Natural killer cell treated with Interleukin-12 subunit alpha and Interleukin-12 subunit beta and Interleukin-15 and Interleukin-18, amount 100 ng/mL, for 72 hours (primary cell): ENCODE data around the gene HORMAD2. TPM values are rescaled to one million over a fixed set of nuclear protein-coding genes. Genes with fewer than 3 reads are reported as not detected.
"Not testable (repeated sequence)": the region's sequence is repeated elsewhere in the genome, so short reads cannot be mapped to it uniquely, and the experiment has no call there.

Source experiments
- ATAC-seq, 2 donors: fragments of 150-1000 bp; cut with Tn5 transposase in 1 of 2; sonication (Bioruptor Pico), chemical (Tn5 transposase) in 1 of 2; 2 replicates each; pipeline ENCODE4 v1.10.0; 2021
- DNase-seq: peaks from one replicate; pipeline ENCODE4 v3.0.0; 2022; ENCODE audit warnings: low spot score
- H3K27ac Mint-ChIP-seq, 2 donors: 1 replicate in 1 of 2; 2 replicates in 1 of 2; pipeline ENCODE4 v1.8.0; 2022; ENCODE audit warnings: mixed read lengths in 2 of 2, mild to moderate bottlenecking in 1 of 2, moderate library complexity in 1 of 2
- H3K27me3 Mint-ChIP-seq, 2 donors: 1 replicate in 1 of 2; 2 replicates in 1 of 2; pipeline ENCODE4 v1.8.0; 2022; ENCODE audit warnings: mixed read lengths in 2 of 2
- H3K36me3 Mint-ChIP-seq: one replicate; pipeline ENCODE4 v1.8.0; 2022; ENCODE audit warnings: mixed read lengths
- H3K4me1 Mint-ChIP-seq, 2 donors: 1 replicate in 1 of 2; 2 replicates in 1 of 2; pipeline ENCODE4 v1.8.0; 2022; ENCODE audit warnings: low read depth in 2 of 2, mixed read lengths in 2 of 2, mild to moderate bottlenecking in 1 of 2
- H3K4me3 Mint-ChIP-seq: one replicate; pipeline ENCODE4 v1.8.0; 2022; ENCODE audit warnings: mixed read lengths
- H3K9me3 Mint-ChIP-seq: 2 replicates; pipeline ENCODE4 v1.8.0; 2022; ENCODE audit warnings: mixed read lengths
- total RNA-seq, 2 donors: library from RNA; stranded (reverse); gene quantifications; one replicate each; pipeline ENCODE4 v1.2.3, GENCODE V29; 2022

The HORMAD2 gene
- total RNA-seq, 2 donors from 2014 or later, result not detected

DNA sequence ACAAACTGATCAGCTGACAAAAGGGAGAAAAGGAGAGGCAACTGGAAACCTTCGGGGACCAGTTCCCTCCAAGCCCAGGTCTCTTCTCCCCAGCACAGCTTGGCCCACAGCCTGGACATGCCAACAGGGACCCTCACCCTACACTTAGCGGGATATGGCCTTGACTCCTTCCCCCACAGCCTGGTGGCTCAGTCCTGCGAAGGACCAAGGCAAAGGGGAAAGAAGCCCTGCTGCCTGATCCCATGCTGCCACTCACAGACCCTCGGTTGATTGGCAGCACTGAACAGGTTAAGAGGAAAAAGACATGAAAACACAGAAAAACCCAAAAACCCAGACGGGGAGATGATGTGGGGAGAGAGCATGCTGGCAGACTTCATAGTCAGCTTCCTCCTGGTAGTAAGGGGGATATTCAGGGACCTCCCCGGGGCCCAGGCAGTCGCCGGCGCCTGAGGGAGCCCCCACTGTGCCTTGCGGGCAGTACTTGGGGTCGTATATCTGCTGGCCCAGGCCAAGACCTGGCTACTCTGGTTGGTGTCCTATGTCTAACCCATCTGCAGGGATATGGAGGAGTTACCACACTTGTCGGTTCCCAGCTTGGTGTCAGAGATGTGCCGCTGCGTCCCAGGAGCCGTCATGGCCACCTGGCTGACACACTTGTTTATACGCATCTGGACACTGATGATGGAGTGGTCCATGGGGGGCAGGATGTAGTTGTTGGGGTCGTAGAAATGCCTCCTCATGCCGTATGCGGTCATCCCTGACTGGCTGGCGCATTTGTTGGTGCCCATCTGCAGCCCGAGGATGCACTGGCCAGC lies 34.2 kb upstream of the HORMAD2 start:
- no peak overlapping the region for H3K27ac Mint-ChIP-seq
- peaks cover 0 to 2% of the 10 kb centered on the region in 2 donors for H3K27me3 Mint-ChIP-seq
- ATAC-seq (no peak), DNase-seq (no peak)
- no peak overlapping the region for H3K4me3 Mint-ChIP-seq
- peaks cover 0 to 2% of the 10 kb centered on the region in 2 donors for H3K4me1 Mint-ChIP-seq
- no peaks in the 10 kb centered on the region for H3K9me3 Mint-ChIP-seq
- no peaks in the 10 kb centered on the region for H3K36me3 Mint-ChIP-seq

DNA sequence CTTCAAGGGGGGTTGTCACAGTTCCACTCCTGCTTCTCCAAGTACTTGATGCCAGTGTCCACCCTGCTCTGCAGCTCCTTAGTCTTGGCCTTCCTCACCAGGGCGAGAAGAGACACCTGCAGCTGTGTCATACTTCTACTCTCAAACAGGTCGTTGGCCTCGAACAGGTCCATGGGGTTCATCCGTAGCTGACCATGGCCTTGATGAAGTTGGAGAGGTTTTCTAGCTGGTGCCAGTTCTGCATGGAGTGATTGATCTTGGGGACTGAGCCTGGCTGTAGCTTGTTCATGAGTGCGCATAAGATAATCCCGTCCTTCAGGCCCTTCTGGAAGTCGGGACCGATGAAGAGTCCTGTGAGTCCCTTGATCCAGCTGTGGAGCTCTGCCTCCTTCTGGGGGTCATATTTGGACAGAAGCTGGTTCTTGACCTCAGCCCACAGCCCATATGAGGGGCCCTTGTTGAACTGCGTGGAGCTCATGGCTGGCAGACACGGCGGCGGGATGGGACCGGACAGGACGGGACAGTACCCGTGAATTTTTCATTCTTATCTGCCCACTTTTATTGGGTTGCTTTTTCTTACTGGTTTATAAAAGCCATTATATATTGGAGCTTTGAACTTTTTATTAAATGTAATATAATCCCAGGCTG lies 33.4 kb upstream of the HORMAD2 start:
- no peak for ATAC-seq
- no peaks in the 10 kb centered on the region for H3K36me3 Mint-ChIP-seq
- H3K4me3 Mint-ChIP-seq, result no peak overlapping the region

DNA sequence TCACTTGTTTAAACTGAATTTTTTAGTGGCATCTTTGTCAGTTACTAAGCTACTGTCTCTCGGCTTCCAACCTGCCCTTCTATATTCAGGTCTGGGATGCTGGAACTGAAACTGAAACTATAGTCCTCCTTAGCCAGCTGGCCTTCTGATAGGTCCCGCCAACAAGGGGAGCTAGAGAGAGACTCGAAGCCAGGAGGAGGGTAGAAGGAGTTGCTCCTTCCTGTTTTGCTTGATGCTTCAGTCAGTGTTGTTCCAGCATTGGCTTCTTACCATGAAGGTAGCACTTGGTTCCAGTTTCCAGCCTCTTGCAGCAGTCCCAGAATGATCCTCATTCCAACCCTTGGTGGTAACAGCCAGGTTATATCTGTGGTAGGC lies 32.9 kb upstream of the HORMAD2 start:
- peaks cover 0 to 2% of the 10 kb centered on the region in 2 donors for H3K4me1 Mint-ChIP-seq
- no peaks in the 10 kb centered on the region for H3K9me3 Mint-ChIP-seq
- H3K4me3 Mint-ChIP-seq, result no peak overlapping the region
- ATAC-seq, result peak; percentile 66 to 70
- H3K27ac Mint-ChIP-seq, result no peak overlapping the region
- peaks cover 0 to 2% of the 10 kb centered on the region in 2 donors for H3K27me3 Mint-ChIP-seq
- H3K36me3 Mint-ChIP-seq, result no peaks in the 10 kb centered on the region
- no peak for DNase-seq

More for the DNA sequence above, 33.4 kb upstream of the HORMAD2 start:
- peaks cover 0 to 2% of the 10 kb centered on the region in 2 donors for H3K27me3 Mint-ChIP-seq
- H3K9me3 Mint-ChIP-seq, result no peaks in the 10 kb centered on the region
- H3K27ac Mint-ChIP-seq, result no peak overlapping the region
- DNase-seq, result no peak
- peaks cover 0 to 2% of the 10 kb centered on the region in 2 donors for H3K4me1 Mint-ChIP-seq

DNA sequence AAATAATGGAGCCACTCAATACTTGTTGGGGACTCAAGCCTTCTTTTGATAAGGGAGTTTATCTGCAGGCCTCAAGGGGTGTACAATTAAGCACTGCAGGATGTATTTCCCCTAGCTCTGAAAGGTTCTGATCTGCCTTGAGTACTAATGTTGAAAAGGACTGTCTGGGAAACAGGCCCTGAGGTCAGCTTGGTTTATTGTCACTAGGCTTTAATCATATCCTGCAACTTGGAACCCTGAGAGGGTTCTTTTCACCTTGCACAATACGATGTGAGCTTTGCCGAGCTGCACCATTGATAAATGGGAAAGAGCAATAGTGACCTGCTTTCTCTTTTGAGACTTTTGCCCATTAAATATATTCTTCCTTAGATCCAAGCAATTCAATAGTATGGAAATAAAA lies 31.6 kb upstream of the HORMAD2 start:
- Mint-ChIP-seq H3K27ac (no peak overlapping the region), H3K4me1 (peaks cover 0 to 2% of the 10 kb centered on the region in 2 donors), H3K36me3 (no peaks in the 10 kb centered on the region), H3K9me3 (no peaks in the 10 kb centered on the region), H3K4me3 (no peak overlapping the region), H3K27me3 (no peaks in the 10 kb centered on the region)
- DNase-seq, result no peak
- ATAC-seq, result no peak

DNA sequence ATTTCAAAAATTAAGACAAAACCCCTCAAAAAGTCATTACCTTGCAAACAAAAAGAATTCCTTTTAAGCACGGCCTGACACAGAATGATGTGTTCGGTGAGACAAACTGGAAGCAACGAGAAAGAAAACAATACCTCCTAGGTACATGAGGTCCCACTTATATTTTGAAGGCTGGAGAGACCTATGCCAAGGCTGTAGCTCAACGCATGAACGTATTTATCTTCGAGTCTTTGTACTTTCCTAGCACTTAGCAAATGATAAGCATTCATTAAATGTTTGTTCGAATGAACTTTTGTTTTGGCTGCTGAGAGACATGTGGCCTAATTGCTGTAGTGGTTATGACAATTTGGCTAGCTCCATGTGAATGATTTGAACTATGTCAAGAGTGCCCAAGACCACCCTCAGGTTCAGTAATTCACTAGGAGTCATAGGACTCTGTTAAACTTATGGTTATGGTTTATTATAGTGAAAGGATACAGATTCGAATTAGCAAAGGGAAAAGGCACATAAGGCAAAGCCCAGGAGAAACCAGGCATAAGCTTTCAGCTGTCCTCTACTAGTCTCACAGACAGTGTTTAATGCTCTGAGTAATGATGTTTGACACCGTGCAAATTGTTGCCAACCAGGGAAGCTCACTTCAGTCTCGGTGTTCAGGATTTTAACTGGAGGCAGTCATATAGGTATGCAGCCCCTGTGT lies 26.0 kb upstream of the HORMAD2 start:
- ATAC-seq, result no peak
- Mint-ChIP-seq H3K27me3 (peaks cover 0 to 9% of the 10 kb centered on the region in 2 donors), H3K4me3 (no peak overlapping the region), H3K27ac (no peak overlapping the region), H3K9me3 (no peaks in the 10 kb centered on the region), H3K4me1 (no peaks in the 10 kb centered on the region), H3K36me3 (peaks cover 5% of the 10 kb centered on the region)
- no peak for DNase-seq

DNA sequence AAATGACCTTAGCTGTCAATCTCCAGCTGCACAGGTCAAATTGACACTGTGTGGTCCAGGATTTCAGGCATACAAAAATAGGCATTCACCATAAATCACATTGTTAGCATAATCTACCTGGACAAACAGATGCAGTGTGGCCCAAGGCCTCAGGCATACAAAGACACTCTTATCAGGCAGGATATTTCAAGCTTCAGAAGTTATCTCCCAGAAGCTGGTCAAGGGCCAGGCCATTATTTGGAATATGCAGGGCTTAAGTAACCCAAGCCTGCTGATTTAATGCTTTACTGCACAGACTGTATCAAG lies 25.5 kb upstream of the HORMAD2 start:
- DNase-seq (no peak), ATAC-seq (no peak)
- H3K4me1 Mint-ChIP-seq, result no peaks in the 10 kb centered on the region
- peaks cover 0 to 9% of the 10 kb centered on the region in 2 donors for H3K27me3 Mint-ChIP-seq
- no peak overlapping the region for H3K4me3 Mint-ChIP-seq
- no peak overlapping the region for H3K27ac Mint-ChIP-seq
- peaks cover 5% of the 10 kb centered on the region for H3K36me3 Mint-ChIP-seq
- no peaks in the 10 kb centered on the region for H3K9me3 Mint-ChIP-seq

DNA sequence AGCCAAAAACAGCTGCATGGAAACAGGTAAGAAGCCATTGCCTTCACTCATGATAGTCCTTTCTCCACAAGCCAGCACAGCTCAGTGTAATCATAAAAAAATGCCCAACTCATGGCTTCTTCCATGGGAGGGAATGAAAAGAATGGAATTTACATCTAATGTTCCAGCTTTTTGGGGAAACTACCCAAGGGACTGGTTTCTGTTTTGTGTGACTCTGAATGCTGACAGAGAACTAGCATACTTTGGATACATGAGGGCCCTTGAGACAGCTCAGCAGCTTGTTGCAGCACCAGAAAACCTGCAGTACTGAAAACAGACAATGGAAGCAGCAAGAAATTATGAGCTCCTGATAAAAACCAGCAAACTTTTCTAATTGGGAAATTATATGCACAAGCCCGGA lies 24.2 kb upstream of the HORMAD2 start:
- peaks cover 0 to 9% of the 10 kb centered on the region in 2 donors for H3K27me3 Mint-ChIP-seq
- ATAC-seq (no peak), DNase-seq (no peak)
- H3K4me3 Mint-ChIP-seq, result no peak overlapping the region
- H3K27ac Mint-ChIP-seq, result no peak overlapping the region
- peaks cover 5% of the 10 kb centered on the region for H3K36me3 Mint-ChIP-seq
- H3K4me1 Mint-ChIP-seq, result no peaks in the 10 kb centered on the region
- H3K9me3 Mint-ChIP-seq, result no peaks in the 10 kb centered on the region

DNA sequence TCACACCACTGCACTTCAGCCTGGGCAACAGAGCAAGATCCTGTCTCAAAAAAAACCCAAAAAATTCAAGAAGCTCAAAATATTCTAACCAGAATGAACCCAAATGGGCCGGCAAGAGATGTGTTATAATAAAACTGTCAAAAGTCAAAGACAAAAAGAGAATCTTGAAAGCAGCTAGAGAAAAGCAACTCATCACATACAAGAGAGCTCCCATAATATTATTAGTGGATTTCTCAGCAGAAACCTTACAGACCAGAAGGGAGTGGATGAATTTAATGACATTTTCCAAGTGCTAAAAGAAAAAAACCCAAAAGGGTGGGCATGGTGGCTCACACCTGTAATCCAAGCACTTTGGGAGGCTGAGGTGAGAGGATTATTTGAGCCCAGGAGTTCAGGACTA lies 22.9 kb upstream of the HORMAD2 start:
- peaks cover 7 to 9% of the 10 kb centered on the region in 2 donors for H3K27me3 Mint-ChIP-seq

DNA sequence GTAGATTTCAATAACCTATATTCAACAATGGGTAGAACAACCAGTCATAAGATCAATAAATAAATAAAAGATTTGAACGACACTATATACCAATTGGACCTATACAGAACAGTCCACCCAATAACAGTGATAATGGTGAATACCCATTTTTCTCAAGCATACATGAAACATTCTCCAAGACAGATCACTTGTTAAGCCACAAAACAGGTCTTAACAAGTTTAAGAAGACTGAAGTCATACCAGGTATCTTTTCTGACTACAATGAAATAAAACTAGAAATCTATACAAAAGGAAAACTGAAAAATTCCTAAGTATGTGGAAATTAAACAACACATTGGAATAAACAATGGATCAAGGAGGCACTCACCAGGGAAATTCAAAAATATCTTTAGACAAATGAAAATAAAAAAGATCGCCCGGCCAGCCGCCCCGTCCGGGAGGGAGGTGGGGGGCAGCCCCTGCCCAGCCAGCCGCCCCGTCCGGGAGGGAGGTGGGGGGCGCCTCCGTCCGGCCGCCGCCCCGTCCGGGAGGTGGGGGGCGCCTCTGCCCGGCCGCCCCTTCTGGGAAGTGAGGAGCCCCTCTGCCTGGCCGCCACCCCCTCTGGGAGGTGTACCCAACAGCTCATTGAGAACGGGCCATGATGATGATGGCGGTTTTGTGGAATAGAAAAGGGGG lies 20.8 kb upstream of the HORMAD2 start:
- H3K27me3 Mint-ChIP-seq, result peaks cover 17 to 23% of the 10 kb centered on the region in 2 donors
- not testable (repeated sequence) for H3K36me3 Mint-ChIP-seq, ATAC-seq, H3K9me3 Mint-ChIP-seq, H3K4me1 Mint-ChIP-seq, DNase-seq, H3K4me3 Mint-ChIP-seq, H3K27ac Mint-ChIP-seq

More for the DNA sequence above, 22.9 kb upstream of the HORMAD2 start:
- Mint-ChIP-seq H3K36me3 (peaks cover 5% of the 10 kb centered on the region), H3K4me1 (no peaks in the 10 kb centered on the region), H3K27ac (no peak overlapping the region), H3K9me3 (no peaks in the 10 kb centered on the region), H3K4me3 (no peak overlapping the region)
- DNase-seq (no peak), ATAC-seq (no peak)

DNA sequence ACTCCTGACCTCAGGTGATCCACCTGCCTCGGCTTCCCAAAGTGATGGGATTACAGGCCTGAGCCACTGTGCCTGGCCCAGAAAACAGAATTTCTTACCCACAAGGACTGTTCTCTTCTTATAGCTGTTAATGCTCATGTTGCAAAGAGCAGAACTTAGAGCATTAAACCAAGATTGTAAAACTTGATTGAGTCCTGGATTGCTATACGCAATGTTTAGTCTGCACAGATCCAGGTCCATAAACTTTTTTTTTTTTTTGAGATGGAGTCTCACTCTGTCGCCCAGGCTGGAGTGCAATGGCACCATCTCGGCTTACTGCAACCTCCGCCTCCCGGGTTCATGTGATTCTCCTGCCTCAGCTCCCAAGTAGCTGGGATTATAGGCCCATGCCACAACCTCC lies 19.2 kb upstream of the HORMAD2 start:
- ATAC-seq, result not testable (repeated sequence)

DNA sequence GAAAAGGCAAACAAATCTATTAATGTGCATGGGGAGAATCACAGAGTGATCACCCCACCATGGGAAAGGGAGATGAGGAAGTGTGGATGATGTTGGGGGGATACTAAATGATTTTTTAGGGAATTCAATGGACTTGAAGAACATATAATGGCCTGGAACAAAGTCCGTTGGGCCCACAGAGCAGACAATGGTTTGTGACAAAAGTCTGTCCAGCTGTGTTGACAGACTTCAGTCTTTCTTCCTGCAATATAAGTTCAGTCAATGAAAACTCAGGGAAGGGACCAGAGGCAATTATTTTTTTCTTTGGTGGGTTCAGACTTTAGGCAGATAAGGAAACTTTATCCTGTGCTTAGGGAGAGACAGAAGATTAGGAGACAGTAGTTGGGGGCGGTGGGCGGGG lies 18.0 kb upstream of the HORMAD2 start:
- Mint-ChIP-seq H3K4me1 (no peaks in the 10 kb centered on the region), H3K9me3 (peaks cover 8% of the 10 kb centered on the region), H3K4me3 (no peak overlapping the region), H3K36me3 (peaks cover 6% of the 10 kb centered on the region), H3K27me3 (peaks cover 19 to 21% of the 10 kb centered on the region in 2 donors), H3K27ac (no peak overlapping the region)
- DNase-seq (no peak), ATAC-seq (no peak)

More for the DNA sequence above, 19.2 kb upstream of the HORMAD2 start:
- peaks cover 11% of the 10 kb centered on the region for H3K36me3 Mint-ChIP-seq
- not testable (repeated sequence) for DNase-seq, H3K4me3 Mint-ChIP-seq, H3K9me3 Mint-ChIP-seq, H3K4me1 Mint-ChIP-seq, H3K27ac Mint-ChIP-seq
- peaks cover 19 to 24% of the 10 kb centered on the region in 2 donors for H3K27me3 Mint-ChIP-seq

DNA sequence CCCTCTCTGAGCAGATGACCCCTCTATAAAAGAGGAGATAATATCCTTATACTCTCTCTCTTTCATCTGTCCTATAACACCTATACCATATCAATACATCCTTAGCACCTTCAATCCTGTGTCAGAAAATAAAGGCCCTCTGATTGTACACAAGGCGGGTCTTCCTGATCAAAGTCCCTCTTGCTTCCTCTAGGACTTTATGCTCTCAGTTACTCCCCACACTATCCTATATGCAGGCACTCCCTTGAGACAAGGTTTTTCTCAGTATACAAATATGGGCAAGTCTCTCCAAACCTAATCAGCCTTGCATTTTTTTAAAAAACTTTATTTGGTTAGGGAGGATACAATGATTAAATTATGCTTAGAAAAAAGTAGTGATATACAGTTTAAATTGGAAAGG lies 17.3 kb upstream of the HORMAD2 start:
- no peak overlapping the region for H3K27ac Mint-ChIP-seq
- no peaks in the 10 kb centered on the region for H3K4me1 Mint-ChIP-seq
- DNase-seq (no peak), ATAC-seq (no peak)
- H3K36me3 Mint-ChIP-seq, result peaks cover 6% of the 10 kb centered on the region
- H3K9me3 Mint-ChIP-seq, result peaks cover 8% of the 10 kb centered on the region
- H3K4me3 Mint-ChIP-seq, result no peak overlapping the region
- peaks cover 19% of the 10 kb centered on the region in 2 donors for H3K27me3 Mint-ChIP-seq

DNA sequence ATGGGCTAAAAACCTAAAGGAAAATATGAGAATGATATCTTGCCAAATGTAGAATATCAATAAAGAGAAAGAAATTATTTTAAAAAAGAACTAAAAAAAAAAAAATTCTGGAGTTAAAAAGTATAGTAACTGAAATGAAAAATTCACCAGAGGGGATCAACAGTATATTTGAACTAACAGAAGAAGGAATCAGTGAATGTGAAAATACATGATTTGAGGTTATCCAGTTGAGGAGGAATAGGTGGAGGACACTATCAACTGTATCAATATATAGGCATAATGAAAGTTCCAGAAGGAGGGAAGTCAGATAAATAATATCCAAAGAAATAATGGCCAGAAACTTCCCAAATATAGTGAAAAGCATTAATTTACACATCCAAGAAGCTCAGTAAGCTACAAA lies 16.1 kb upstream of the HORMAD2 start:
- no peak overlapping the region for H3K4me3 Mint-ChIP-seq
- H3K4me1 Mint-ChIP-seq, result no peaks in the 10 kb centered on the region
- H3K36me3 Mint-ChIP-seq, result peaks cover 6% of the 10 kb centered on the region
- DNase-seq (no peak), ATAC-seq (no peak)
- H3K27me3 Mint-ChIP-seq, result peaks cover 15 to 19% of the 10 kb centered on the region in 2 donors
- H3K27ac Mint-ChIP-seq, result no peak overlapping the region
- peaks cover 8% of the 10 kb centered on the region for H3K9me3 Mint-ChIP-seq
